ENCODE measurements around the gene ELOVL5. TPM values are rescaled to one million over a fixed set of nuclear protein-coding genes. Genes with fewer than 3 reads are reported as not detected.

ELOVL5 gene, protein sequence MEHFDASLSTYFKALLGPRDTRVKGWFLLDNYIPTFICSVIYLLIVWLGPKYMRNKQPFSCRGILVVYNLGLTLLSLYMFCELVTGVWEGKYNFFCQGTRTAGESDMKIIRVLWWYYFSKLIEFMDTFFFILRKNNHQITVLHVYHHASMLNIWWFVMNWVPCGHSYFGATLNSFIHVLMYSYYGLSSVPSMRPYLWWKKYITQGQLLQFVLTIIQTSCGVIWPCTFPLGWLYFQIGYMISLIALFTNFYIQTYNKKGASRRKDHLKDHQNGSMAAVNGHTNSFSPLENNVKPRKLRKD
- total RNA-seq (100 to 1,000 TPM in 1 of 5 donors, 10 to 100 TPM in 4; 71.4 to 101 (median 86.5) TPM), total RNA-seq (97.2 to 250 (median 147) reads per million in 29 experiments)
- 88.7 TPM for total RNA-seq (2013)

DNA sequence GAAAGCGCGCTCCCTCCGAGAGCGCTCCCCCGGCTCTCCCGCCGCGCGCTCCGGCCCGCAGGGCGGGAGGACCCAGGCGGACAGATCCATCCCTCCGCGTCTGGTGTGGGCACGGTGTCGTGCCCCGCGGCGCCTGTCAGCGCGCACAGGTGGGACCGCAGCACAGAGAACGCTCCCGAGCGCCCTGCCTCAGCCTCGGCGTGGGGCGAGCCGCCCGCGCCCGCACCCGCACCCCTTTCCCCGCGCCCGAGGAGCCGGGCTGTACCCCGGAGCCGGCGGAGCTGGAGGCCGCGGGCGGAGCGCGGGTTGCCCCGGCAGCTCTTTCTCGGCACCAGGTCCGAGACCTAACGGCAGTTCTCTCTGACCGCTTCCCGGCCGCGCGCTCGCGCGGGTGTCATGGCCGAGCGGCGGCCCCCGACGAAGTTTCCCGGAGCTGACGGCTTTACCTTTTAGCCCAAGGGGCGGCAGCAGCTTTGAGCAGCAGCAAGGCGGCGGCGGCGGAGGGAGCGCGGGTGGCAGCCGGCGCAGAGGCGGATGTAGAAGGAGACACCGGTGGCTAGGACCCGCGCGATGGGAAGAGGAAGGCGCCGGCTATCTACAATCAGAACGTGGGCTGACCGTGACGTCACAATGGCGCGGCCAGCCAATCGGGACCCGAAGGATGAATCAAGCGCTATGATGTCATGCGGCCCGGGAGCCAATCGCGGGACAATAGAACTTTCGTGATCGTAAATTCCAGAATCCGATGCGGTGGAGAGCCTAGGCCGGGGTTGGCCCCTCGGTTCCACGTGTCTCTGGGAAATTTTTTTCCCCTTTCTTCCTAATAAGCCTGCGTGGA, at the start of gene ELOVL5:
Gene ELOVL5 (minus strand): TSS at position 580 of the 838 bp plus-strand sequence. CDS start 53,251 bp downstream, outside the sequence.
- Mint-ChIP-seq H3K4me3 (peak within 1 kb of the TSS; percentile 89 to 97 (median 95)), H3K27ac (peak within 1 kb of the TSS; percentile 91 to 96), H3K27me3 (no peaks in the 10 kb centered on the region), H3K4me1 (peaks cover 47 to 53% (median 48%) of the 10 kb centered on the region in 3 donors), H3K9me3 (no peaks in the 10 kb centered on the region), H3K36me3 (peaks cover 9% of the 10 kb centered on the region)
- ChIA-PET POLR2A (interaction anchor here (1.0 to 4.0 kb wide), 8 partner anchors 8 to 58 kb away, joined by 4 to 38 read pairs (median 10); no protein-coding TSS in a partner anchor), CTCF (interaction anchor here (0.5 to 2.0 kb wide), 11 partner anchors 10 to 177 kb away, joined by 3 to 7 read pairs (median 4); no protein-coding TSS in a partner anchor)
- peak within 1 kb of the TSS; percentile 71 to 91 for H3K4me3 ChIP-seq (ENCODE audit: control insufficient read depth in 1 of 2, extremely low read depth in 1 of 2, low read length in 1 of 2)
- no peaks in the 10 kb centered on the region for H3K36me3 ChIP-seq (ENCODE audit: control insufficient read depth in 2 of 2, extremely low read depth in 1 of 2, insufficient read depth in 1 of 2, low read length in 1 of 2)
- ATAC-seq (replicated peaks in 1 of 4) (peak; percentile 69 to 82 (median 72)), DNase-seq (peak; percentile 73 to 98 (median 94))
- H3K27me3 ChIP-seq (replicated peaks in 1 of 2; ENCODE audit: control insufficient read depth in 2 of 2, extremely low read depth in 1 of 2, insufficient read depth in 2 of 2, low read length in 1 of 2) = no peaks in the 10 kb centered on the region
- no peaks in the 10 kb centered on the region for H3K9me3 ChIP-seq
- peaks cover 16 to 25% of the 10 kb centered on the region in 2 experiments for H3K4me1 ChIP-seq (ENCODE audit: control insufficient read depth in 1 of 2, extremely low read depth in 1 of 2, insufficient read depth in 2 of 2, low read length in 2 of 2)
- H3K27ac ChIP-seq (ENCODE audit: low read length) = peak within 1 kb of the TSS; percentile 81
- WGBS (ENCODE audit: insufficient coverage) = under 1% methylated on average over 101 of the region's 101 CpGs

DNA sequence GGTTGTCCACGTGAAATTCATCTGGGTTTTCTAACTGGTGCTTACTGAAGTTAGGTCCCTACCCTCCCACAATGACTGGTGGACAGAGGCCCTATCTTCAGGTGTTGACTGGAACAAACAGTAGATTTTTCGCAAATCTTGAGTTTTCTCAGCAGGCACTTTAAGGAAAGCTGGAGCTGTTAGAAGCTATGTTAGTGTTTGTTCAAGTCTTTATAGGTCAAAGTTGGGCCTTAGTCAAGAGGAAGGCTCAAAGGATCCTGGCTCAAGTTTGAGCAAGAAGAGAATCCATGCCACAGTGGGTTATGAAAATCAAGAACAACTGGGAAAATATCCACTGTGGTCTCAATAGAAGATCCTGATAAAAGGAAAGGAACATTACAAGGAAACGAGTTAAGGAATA, 48.5 kb upstream of the ELOVL5 start:
- ATAC-seq (replicated peaks in 1 of 4) = no peak
- Mint-ChIP-seq H3K9me3 (no peaks in the 10 kb centered on the region), H3K4me3 (no peak overlapping the region), H3K27me3 (no peaks in the 10 kb centered on the region), H3K27ac (no peak overlapping the region), H3K4me1 (no peaks in the 10 kb centered on the region), H3K36me3 (no peaks in the 10 kb centered on the region)
- no peak overlapping the region for H3K4me3 ChIP-seq (ENCODE audit: control insufficient read depth in 1 of 2, extremely low read depth in 1 of 2, low read length in 1 of 2)
- DNase-seq = no peak
- H3K27me3 ChIP-seq (replicated peaks in 1 of 2; ENCODE audit: control insufficient read depth in 2 of 2, extremely low read depth in 1 of 2, insufficient read depth in 2 of 2, low read length in 1 of 2) = no peaks in the 10 kb centered on the region
- H3K9me3 ChIP-seq = no peaks in the 10 kb centered on the region
- WGBS (ENCODE audit: insufficient coverage) = no CpG with 5 or more reads among the region's 3 CpGs
- H3K36me3 ChIP-seq (ENCODE audit: control insufficient read depth in 2 of 2, extremely low read depth in 1 of 2, insufficient read depth in 1 of 2, low read length in 1 of 2) = no peaks in the 10 kb centered on the region
- POLR2A ChIA-PET = no interaction called here
- CTCF ChIA-PET = interaction anchor here in 1 of 2 donors (0.6 kb wide), 1 partner anchor 140 kb away, joined by 3 read pairs; no protein-coding TSS in a partner anchor
- H3K4me1 ChIP-seq (ENCODE audit: control insufficient read depth in 1 of 2, extremely low read depth in 1 of 2, insufficient read depth in 2 of 2, low read length in 2 of 2) = no peaks in the 10 kb centered on the region
- H3K27ac ChIP-seq (ENCODE audit: low read length) = no peak overlapping the region

DNA sequence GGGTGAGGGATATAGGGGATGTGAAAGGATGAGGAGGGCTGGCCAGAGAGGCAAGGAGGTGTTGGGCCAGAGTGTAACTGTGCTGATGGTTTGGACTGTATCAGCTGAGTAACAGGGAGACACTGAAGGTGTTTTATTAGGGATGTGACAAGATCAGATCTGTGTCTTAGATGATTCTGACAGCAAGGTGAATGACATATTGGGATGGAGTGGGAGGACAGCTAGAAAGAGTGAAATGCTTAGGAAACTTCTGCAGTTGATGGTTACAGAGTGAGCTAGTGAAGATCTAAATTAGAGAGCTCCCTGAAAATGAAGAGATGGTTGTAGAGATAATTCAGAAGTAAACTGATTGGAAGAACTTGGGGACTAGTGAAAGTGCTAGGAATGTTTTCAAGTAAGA, 47.2 kb upstream of the ELOVL5 start:
- Mint-ChIP-seq H3K27ac (no peak overlapping the region), H3K27me3 (no peaks in the 10 kb centered on the region), H3K4me1 (no peaks in the 10 kb centered on the region), H3K4me3 (no peak overlapping the region), H3K36me3 (no peaks in the 10 kb centered on the region), H3K9me3 (no peaks in the 10 kb centered on the region)
- CTCF ChIA-PET = no interaction called here
- DNase-seq = no peak
- no peaks in the 10 kb centered on the region for H3K9me3 ChIP-seq
- POLR2A ChIA-PET = no interaction called here
- H3K27me3 ChIP-seq (replicated peaks in 1 of 2; ENCODE audit: control insufficient read depth in 2 of 2, extremely low read depth in 1 of 2, insufficient read depth in 2 of 2, low read length in 1 of 2) = no peaks in the 10 kb centered on the region
- no peak overlapping the region for H3K27ac ChIP-seq (ENCODE audit: low read length)
- no peak for ATAC-seq (replicated peaks in 1 of 4)
- no peaks in the 10 kb centered on the region for H3K36me3 ChIP-seq (ENCODE audit: control insufficient read depth in 2 of 2, extremely low read depth in 1 of 2, insufficient read depth in 1 of 2, low read length in 1 of 2)
- no peaks in the 10 kb centered on the region for H3K4me1 ChIP-seq (ENCODE audit: control insufficient read depth in 1 of 2, extremely low read depth in 1 of 2, insufficient read depth in 2 of 2, low read length in 2 of 2)
- H3K4me3 ChIP-seq (ENCODE audit: control insufficient read depth in 1 of 2, extremely low read depth in 1 of 2, low read length in 1 of 2) = no peak overlapping the region

DNA sequence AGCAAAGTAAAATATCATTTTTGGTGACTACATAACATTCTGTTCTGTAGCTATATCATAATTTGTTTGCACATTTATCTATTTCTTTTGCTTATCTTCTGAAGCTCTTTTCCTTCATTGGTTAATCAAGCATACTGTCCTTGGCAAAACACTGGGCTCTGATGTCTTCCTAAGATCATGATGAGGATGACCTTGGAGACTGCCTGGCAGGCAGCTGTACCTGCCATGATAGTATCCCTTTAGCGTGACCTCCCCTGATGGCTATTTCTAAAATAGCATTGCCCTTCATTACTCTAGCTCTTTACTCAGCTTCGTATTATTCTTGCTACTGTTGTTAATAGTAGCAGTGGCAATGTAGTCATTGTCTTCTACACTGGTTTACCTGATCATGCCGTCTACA, 46.0 kb upstream of the ELOVL5 start:
- no peaks in the 10 kb centered on the region for H3K4me1 ChIP-seq (ENCODE audit: control insufficient read depth in 1 of 2, extremely low read depth in 1 of 2, insufficient read depth in 2 of 2, low read length in 2 of 2)
- H3K4me3 ChIP-seq (ENCODE audit: control insufficient read depth in 1 of 2, extremely low read depth in 1 of 2, low read length in 1 of 2) = no peak overlapping the region
- no peak overlapping the region for H3K27ac ChIP-seq (ENCODE audit: low read length)
- ChIA-PET POLR2A (interaction anchor here in 1 of 2 donors (0.5 kb wide), 1 partner anchor 111 kb away, joined by 3 read pairs; no protein-coding TSS in a partner anchor), CTCF (interaction anchor here (0.5 to 0.6 kb wide), 4 partner anchors 16 to 447 kb away, joined by 3 to 5 read pairs (median 4); partner anchors contain the start of gene ELOVL5 (in 1 of the 2))
- Mint-ChIP-seq H3K9me3 (no peaks in the 10 kb centered on the region), H3K4me1 (no peaks in the 10 kb centered on the region), H3K36me3 (no peaks in the 10 kb centered on the region), H3K27ac (no peak overlapping the region), H3K4me3 (no peak overlapping the region), H3K27me3 (no peaks in the 10 kb centered on the region)
- no CpG with 5 or more reads among the region's 3 CpGs for WGBS (ENCODE audit: insufficient coverage)
- H3K27me3 ChIP-seq (replicated peaks in 1 of 2; ENCODE audit: control insufficient read depth in 2 of 2, extremely low read depth in 1 of 2, insufficient read depth in 2 of 2, low read length in 1 of 2) = no peaks in the 10 kb centered on the region
- ATAC-seq (replicated peaks in 1 of 4) = no peak
- no peaks in the 10 kb centered on the region for H3K36me3 ChIP-seq (ENCODE audit: control insufficient read depth in 2 of 2, extremely low read depth in 1 of 2, insufficient read depth in 1 of 2, low read length in 1 of 2)
- H3K9me3 ChIP-seq = no peaks in the 10 kb centered on the region
- DNase-seq = peak in 1 of 35 experiments; percentile 5

DNA sequence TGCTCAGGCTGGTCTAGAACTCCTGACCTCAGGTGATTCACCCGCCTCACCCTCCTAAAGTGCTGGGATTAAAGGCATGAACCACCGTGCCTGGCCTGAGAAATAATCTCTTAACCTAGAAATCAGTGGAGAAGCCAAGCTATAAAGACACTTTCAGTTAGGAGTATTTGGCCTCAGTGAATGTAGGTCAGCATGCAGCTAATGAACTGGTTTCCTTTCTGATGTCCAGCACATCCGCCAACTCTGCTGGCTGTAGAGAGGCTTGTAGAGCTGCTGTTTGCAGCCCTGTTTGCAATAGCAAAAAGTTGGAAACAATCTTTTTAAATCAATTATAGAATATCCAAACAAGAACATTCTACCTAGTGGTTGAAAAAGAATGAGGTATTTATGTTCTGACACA, 42.4 kb upstream of the ELOVL5 start:
- CTCF ChIA-PET = no interaction called here

DNA sequence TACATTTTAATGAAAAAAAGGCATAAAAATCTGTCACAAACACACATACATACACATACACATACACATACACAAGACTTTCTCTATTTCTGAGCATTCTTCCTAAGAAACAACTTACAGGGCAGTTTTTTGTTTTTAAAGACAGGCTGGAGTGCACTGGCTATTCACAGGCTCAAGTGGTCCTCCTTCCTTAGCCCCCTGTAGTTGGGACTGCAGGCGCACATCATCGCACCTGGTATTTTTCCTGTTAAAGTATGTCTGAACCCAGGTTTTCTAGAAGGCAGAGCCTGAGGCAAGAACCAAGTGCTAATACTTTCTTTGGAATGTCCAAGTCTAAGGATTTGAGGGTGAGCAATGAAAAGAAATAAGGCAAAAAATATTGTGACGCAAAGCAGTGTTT, 41.3 kb upstream of the ELOVL5 start:
- H3K27ac ChIP-seq (ENCODE audit: low read length) = no peak overlapping the region
- Mint-ChIP-seq H3K4me1 (no peaks in the 10 kb centered on the region), H3K36me3 (no peaks in the 10 kb centered on the region), H3K27me3 (peaks cover 0 to 4% of the 10 kb centered on the region in 2 donors), H3K27ac (no peak overlapping the region), H3K4me3 (no peak overlapping the region), H3K9me3 (no peaks in the 10 kb centered on the region)
- ATAC-seq (replicated peaks in 1 of 4) (no peak), DNase-seq (no peak)
- WGBS (ENCODE audit: insufficient coverage) = 100% methylated on average over 1 of the region's 3 CpGs
- H3K9me3 ChIP-seq = no peaks in the 10 kb centered on the region
- no peaks in the 10 kb centered on the region for H3K36me3 ChIP-seq (ENCODE audit: control insufficient read depth in 2 of 2, extremely low read depth in 1 of 2, insufficient read depth in 1 of 2, low read length in 1 of 2)
- POLR2A ChIA-PET = no interaction called here
- no peak overlapping the region for H3K4me3 ChIP-seq (ENCODE audit: control insufficient read depth in 1 of 2, extremely low read depth in 1 of 2, low read length in 1 of 2)
- no peaks in the 10 kb centered on the region for H3K27me3 ChIP-seq (replicated peaks in 1 of 2; ENCODE audit: control insufficient read depth in 2 of 2, extremely low read depth in 1 of 2, insufficient read depth in 2 of 2, low read length in 1 of 2)
- H3K4me1 ChIP-seq (ENCODE audit: control insufficient read depth in 1 of 2, extremely low read depth in 1 of 2, insufficient read depth in 2 of 2, low read length in 2 of 2) = no peaks in the 10 kb centered on the region
- CTCF ChIA-PET = no interaction called here

More for the DNA sequence above, 42.4 kb upstream of the ELOVL5 start:
- Histone ChIP-seq H3K4me1 (ENCODE audit: control insufficient read depth in 1 of 2, extremely low read depth in 1 of 2, insufficient read depth in 2 of 2, low read length in 2 of 2) (no peaks in the 10 kb centered on the region), H3K27me3 (replicated peaks in 1 of 2; ENCODE audit: control insufficient read depth in 2 of 2, extremely low read depth in 1 of 2, insufficient read depth in 2 of 2, low read length in 1 of 2) (no peaks in the 10 kb centered on the region), H3K9me3 (no peaks in the 10 kb centered on the region), H3K36me3 (ENCODE audit: control insufficient read depth in 2 of 2, extremely low read depth in 1 of 2, insufficient read depth in 1 of 2, low read length in 1 of 2) (no peaks in the 10 kb centered on the region), H3K27ac (ENCODE audit: low read length) (no peak overlapping the region), H3K4me3 (ENCODE audit: control insufficient read depth in 1 of 2, extremely low read depth in 1 of 2, low read length in 1 of 2) (no peak overlapping the region)
- Mint-ChIP-seq H3K9me3 (no peaks in the 10 kb centered on the region), H3K36me3 (no peaks in the 10 kb centered on the region), H3K27ac (no peak overlapping the region), H3K4me3 (no peak overlapping the region), H3K4me1 (no peaks in the 10 kb centered on the region), H3K27me3 (no peaks in the 10 kb centered on the region)
- no peak for ATAC-seq (replicated peaks in 1 of 4)
- 100% methylated on average over 1 of the region's 3 CpGs for WGBS (ENCODE audit: insufficient coverage)
- POLR2A ChIA-PET = no interaction called here
- DNase-seq = no peak
